ENCODE data around the gene AFF3.
"Not testable (repeated sequence)": the region's sequence is repeated elsewhere in the genome, so short reads cannot be mapped to it uniquely, and the experiment has no call there.

Gene AFF3, protein sequence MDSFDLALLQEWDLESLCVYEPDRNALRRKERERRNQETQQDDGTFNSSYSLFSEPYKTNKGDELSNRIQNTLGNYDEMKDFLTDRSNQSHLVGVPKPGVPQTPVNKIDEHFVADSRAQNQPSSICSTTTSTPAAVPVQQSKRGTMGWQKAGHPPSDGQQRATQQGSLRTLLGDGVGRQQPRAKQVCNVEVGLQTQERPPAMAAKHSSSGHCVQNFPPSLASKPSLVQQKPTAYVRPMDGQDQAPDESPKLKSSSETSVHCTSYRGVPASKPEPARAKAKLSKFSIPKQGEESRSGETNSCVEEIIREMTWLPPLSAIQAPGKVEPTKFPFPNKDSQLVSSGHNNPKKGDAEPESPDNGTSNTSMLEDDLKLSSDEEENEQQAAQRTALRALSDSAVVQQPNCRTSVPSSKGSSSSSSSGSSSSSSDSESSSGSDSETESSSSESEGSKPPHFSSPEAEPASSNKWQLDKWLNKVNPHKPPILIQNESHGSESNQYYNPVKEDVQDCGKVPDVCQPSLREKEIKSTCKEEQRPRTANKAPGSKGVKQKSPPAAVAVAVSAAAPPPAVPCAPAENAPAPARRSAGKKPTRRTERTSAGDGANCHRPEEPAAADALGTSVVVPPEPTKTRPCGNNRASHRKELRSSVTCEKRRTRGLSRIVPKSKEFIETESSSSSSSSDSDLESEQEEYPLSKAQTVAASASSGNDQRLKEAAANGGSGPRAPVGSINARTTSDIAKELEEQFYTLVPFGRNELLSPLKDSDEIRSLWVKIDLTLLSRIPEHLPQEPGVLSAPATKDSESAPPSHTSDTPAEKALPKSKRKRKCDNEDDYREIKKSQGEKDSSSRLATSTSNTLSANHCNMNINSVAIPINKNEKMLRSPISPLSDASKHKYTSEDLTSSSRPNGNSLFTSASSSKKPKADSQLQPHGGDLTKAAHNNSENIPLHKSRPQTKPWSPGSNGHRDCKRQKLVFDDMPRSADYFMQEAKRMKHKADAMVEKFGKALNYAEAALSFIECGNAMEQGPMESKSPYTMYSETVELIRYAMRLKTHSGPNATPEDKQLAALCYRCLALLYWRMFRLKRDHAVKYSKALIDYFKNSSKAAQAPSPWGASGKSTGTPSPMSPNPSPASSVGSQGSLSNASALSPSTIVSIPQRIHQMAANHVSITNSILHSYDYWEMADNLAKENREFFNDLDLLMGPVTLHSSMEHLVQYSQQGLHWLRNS (N-terminal part only)

DNA sequence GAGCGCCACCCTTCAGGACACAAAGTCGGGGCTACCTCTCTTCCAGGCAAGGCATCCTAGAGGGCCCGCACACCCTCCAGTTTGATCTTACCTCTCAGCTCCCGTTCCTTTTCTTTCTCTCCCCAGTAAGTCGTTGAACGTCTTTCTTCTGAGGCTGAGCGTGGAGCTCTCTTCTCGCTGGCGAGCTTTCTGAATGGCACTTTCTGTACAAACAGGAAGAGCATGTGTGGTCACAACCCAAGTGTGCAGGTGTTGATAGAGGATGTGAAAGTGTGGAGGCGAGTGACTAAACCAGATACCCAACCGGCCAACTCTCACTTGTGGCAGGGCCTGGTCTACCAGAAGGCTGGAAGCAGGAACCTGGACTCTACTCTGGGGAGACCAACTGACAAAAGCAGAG, at the start of gene AFF3:
Gene AFF3, minus strand, starts transcription at position 198 of the 400 bp plus-strand sequence. CDS start 38,136 bp downstream, outside the sequence.
- DNase-seq (ENCODE audit: low spot score): no peak

DNA sequence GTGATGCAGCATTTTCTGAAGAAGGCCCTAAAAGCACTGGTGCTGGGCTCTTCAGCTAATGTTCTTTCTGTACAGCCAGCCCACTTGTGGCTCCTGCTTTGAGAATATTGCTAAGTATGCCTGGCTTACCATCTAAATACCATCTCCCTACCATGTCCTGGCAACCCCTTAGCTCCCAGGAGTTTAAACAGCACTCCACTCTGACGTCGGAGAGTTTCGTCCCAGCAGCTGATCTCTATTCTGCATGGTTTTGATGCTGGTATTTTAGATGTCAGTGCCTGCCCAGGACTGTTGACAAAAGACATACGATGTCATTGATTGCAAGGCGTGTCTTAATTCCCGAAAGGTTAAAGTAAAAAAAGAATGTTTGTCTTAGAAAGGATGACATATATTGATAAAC, 47.0 kb upstream of the AFF3 start:
- no peak for DNase-seq (ENCODE audit: low spot score)

DNA sequence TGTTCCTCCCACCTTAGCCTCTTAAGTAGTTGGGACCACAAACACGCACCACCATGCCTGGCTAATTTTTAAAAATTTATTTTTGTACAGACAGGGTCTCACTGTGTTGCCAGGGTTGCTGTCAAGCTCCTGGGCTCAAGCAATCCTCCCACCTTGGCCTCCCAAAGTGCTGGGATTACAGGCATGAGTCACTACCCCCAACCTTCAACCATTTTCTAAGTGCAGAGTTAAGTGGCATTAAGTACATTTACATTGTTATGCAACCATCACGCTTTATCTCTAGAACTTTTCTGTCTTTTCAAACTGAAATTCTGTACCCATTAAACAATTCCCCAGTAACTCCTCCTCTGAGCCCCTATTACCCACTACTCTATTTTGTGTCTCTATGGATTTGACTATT, 45.9 kb upstream of the AFF3 start:
- DNase-seq (ENCODE audit: low spot score): no peak

DNA sequence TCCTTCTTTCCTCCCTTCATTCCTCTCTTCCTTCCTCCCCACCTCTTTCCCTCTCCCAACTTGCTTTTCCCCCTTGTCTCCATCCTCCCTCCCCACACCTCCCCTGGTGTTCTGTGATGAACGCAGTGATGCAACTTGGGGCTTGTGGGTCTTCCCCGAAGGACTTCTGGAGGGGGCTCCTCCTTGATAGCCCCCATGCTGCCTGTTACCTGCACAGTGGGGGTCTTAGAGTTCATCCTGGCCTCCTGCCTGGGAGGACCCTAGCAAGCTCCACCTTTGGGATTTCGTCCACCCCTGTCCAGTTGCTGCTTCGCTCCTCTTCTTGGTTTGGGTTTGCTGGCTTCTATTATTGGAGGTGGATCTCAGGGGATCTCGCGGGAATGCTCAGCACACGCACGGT, 43.7 kb upstream of the AFF3 start:
- DNase-seq (ENCODE audit: low spot score): no peak

DNA sequence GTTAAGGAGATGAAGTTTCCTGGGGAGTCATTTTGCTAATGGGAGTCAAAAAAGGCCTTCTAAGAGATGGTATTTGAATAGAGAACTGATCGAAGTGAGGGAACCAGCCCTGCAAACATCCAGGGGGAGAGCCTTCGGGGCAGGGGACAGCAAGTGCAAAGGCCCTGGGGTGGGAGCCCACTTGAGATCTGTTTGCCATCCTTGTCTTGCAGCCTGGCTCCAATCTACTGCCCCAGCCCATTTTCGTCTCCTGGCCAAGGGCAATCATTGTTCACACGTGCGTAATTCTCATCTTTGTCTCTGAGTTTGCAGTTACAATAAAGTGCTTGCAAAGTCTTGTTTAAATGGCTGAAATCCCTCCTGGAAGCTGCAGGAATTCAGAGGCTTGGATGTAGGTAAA, 43.1 kb upstream of the AFF3 start:
- no peak for DNase-seq (ENCODE audit: low spot score)

DNA sequence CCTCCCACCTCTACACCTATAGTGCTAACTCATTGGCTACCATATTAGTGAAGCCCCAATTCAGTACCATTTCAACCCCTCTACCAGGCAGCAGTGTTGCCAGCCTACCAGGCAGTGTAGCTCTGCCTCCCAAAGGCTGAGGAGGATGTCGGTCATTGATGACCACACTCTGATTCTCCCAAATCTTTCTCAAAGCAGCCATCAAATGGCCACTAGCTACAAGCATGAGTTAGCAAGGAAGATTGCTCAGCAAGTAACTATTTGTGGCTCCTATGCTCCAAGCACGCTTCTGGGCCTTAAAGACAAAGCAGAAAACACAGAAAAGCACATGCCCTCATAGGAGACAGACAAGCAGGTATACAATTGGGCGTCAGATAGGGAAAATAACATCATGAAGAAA, 42.7 kb upstream of the AFF3 start:
- DNase-seq (ENCODE audit: low spot score): no peak

DNA sequence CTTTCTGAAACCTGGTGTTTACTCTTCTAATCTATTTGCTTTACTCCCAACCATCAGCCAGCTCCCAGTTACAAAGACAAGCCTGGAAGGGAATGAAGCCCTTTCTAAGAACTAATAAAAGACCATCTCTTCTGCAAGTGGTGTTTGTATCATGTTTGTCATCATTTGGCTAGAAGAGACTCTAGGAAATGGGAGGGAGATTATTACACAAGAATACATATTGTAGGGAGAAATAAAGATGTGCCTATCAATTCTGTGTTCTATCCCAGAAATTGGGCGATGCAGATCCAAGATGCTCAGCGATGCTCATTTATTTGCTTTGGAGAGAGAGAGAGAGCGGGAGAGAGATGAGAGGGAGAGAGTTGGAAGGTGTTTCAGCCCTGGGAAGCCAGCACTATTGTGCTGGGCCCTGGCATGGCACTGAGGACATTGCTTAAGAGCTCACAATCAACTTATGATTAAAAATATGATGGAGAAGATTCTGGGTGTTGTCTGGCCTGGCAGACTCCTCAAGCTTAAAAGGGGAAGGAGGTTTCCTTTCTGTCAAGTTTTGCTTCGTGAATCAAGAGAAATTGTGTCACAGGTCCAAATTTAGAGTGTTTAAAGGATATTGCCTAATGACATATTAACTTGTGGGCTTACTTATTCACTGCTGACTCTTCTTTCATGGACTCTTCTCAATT, 41.8 kb upstream of the AFF3 start:
- DNase-seq (ENCODE audit: low spot score): no peak

DNA sequence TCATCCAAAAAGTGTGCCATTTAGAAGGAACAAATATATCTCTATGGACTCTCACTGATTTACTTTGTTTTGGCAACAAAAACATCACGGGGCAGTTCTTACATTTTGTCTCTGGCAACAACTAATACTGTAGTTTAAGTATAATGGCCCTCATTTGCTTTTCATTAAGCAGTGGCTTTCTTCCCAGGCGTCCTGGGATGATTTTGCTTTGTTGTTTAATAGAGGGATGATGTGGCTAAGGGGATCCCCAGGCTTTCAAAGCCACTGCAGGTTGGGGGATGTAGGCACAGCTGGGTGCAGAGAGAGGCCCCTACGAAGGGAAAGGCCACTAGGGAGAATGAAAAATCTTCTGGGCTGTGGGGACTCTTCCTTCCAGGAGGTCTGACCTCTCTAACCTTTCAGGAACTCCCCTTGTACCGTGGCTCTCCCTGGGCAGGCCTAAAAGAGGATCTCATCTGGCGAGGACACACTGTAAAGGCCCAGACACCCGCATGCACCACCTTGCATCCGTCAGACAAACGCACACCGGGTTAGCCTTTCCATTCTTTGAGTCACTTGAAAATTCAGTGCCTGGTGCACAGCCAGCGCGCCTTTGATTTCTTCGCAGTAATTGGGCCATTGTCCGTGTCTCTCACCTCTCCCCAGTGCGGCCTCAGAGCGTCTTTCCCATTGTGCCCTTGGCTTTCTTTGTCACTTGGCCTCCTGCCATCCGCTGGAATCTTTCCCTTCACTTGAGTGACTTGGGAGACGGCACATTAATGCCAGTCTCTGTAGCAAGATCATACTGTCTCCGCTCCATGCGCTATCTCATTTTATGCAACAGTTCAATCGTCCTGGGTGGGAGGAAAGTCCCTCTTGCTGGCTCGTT, 40.3 kb upstream of the AFF3 start:
- DNase-seq (ENCODE audit: low spot score): no peak

DNA sequence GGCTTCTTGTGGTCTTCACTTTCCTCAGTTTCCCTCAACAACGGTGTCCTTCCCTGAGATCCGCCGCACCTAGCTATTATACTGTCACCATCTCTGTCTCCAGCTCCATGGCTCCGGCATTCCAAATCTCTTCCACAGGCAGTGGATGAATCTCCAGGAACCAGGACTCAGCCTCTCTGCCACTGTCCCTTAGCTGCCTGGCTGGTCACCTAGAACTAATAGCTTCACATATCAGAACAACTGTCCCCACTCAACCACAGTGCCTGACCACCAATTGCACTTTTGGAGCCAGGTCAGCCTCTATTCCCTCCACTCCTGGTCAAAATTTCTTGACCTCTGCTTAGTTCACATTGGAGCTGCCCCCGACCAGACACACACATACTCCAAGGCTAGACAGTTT, 38.1 kb upstream of the AFF3 start:
- DNase-seq (ENCODE audit: low spot score): no peak

DNA sequence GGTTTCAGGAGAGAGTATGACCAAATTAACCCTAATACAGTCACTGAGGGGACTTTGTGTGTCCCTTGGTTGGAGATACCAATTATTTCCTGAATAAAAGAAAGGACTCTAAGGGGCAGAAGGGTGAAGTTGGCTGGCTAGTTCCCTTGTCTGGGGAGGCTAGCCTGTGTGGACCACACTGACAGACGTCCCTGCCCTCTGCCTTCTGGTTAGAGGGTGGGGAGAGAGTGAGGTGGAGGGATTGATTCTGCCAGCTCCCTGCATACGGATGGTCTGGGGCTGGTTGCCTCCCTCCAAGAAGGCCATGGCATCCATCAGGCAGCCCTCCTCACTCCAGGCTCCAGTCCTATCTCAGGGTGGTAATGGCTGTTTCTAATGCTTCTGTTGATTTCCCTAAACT, 37.4 kb upstream of the AFF3 start:
- DNase-seq (ENCODE audit: low spot score): no peak

DNA sequence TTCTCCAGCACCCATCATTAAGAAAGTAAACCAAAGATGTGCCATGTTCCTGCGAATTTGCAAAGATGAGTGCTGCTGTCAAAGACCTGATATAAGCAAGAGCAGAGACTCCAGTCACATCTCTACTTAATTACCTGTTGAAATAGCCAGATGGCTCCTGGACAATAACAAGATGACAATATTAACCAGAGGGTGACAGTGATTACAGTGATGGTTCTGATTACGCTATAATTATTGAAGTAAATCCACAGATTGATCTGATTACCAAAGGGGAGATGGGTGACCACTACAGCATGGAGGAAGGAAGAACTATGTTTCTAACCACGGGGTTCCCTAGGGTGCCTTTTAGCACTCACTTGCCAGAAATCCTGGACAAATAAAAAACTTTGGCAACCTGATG, 36.5 kb upstream of the AFF3 start:
- no peak for DNase-seq (ENCODE audit: low spot score)

DNA sequence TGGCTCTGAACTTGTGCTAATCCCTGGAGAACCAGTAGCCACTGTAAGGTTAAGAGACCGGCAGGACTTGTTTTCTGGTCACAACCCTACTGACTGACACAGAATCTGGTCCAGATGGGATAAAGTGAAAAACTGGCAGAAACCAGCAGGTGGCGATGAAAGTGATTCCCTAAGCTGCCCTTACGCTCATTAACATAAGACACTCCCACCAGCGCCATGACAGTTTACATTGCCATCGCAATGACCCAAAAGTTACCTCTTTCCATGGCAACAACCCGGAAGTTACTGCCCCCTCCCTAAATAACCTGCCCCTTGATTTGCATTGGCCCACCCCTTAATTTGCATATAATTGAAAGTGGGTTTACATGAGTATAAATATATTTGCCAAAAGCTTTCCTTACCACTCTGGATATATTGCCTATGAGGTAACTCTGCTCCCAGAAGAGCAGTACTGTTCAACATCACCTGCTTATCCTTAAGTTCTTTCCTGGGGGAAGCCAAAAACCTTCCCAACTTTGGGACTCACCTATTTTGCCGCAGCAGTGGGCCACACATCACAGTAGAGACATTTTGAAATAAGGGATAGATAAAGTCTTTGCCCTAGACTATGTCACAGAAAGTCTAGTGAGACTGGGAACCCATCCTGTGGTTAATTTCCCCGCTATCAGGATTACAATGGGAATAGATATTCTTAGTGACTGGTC, 35.8 kb upstream of the AFF3 start:
- no peak for DNase-seq (ENCODE audit: low spot score)

DNA sequence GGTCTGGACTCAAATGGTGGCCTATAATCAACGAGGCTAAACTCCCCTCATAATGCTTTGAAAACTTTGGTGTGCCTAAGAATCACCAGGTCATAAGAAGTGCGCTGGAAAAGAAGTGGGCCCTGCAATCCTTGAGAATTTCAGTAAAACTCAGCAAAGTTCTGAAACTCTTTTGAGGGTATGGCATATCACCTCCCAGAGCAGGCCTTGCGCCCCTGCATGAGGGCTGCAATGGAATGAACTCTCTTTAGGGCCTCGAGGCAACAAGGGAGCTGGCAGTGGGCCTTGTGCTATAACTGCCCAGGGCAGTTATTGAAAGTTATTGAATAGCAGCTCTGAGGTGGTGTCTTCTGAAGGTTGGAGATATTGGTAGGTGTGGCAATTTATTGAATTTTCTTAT, 34.5 kb upstream of the AFF3 start:
- DNase-seq (ENCODE audit: low spot score): no peak

DNA sequence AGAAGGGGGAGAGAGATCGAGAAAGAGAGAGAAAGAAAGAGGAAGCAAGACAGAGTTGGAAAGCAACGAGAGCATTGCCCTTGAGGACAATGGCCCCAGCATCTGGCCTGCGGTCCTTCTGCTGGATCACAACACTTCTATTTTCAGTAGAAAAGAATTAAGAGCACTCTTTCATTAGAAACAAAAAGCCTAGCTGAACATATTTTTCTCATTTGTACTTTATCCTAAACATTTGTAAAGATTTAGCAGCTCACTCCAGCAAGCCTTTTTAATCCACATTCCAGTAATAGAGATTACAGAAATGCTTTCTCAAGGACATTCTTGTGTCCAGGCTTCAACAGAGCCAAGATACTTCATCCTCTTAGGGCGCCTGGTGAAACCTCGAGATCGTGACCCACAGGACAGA, 31.6 kb upstream of the AFF3 start:
- DNase-seq (ENCODE audit: low spot score): no peak

DNA sequence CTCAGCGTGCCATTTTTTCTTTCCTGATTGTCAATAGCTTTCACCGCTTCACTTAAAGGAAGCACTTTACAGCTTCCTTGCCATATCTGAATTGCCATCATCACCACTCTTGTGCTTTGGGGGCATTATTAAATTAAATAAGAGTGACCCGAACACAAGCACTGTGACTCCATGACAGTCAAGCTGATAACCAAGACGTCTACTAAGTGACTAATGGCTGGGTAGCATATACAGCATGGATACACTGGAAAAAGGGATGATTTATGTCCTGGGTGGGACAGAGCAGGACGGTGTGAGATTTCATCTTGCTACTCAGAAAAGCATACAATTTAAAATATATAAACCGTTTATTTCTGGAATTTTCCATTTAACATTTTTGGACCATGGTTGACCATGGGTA, 24.3 kb upstream of the AFF3 start:
- no peak for DNase-seq (ENCODE audit: low spot score)

DNA sequence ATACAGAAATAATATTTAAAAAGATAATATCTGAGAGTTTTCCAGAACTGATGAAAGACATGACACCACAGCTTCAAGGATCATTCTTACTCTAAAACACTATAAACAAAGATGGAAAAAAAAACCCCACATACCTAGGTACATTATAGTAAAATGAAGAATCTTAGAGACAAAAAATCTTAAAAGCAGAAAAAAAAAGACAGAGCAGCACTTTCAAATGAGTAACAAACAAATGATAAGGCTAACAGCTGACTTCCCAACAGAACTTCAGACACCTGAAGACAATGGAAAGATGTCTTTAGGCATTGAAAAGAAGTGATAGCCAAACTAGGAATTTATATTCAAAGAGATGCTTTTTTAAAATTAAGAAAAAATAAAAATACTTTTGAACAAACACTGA, 21.2 kb upstream of the AFF3 start:
- no peak for DNase-seq (ENCODE audit: low spot score)

DNA sequence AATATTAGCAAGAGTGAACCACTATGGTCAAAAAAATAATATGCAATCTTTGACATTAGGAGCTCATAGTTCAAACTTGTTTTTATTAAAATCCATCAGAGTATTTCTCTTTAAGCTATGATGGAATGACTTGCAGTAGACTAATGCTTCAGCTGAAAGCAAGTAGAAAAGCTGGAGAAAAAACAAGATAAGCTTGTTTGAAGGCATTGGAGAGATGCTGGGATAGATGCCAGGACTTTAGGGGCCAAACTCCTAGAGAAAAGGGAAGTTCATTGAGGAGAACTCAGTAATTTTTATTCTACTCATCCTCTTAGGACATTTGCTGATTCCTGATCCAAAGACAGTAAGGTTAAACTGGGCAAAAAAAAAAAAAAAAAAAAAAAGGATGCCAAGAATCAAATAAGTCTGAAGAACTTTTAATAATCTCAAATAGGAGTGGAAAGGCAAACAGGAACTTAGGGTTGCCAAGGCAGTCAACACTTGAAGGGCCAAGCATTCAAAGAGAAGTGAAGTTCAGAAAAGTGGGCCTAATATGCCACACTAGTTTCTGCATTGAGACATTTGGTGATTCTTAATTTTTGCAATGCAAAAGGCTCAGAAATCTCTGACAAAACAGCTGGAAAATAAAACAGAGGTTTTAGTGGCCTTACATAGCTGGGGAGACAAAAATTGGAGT, 19.7 kb upstream of the AFF3 start:
- DNase-seq (ENCODE audit: low spot score): no peak

DNA sequence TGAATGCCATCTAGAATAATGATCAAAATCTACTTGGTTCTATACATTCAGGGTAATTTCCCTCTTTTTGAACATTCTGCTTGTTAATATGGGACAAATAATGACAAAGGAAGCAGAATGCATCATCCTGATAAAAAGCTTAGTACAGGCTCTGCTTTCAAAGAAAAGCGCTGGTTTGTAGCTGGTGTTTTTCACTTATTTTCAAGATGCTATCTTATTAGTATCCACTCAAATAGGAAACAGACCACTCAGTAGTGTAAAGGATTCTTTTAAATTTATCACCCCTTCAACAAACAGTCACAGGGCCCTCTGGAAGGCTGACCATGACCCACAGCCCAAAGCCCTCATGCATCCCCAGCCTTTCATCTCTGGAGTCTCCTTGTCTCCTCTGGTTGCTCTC, 18.0 kb upstream of the AFF3 start:
- DNase-seq (ENCODE audit: low spot score): no peak

DNA sequence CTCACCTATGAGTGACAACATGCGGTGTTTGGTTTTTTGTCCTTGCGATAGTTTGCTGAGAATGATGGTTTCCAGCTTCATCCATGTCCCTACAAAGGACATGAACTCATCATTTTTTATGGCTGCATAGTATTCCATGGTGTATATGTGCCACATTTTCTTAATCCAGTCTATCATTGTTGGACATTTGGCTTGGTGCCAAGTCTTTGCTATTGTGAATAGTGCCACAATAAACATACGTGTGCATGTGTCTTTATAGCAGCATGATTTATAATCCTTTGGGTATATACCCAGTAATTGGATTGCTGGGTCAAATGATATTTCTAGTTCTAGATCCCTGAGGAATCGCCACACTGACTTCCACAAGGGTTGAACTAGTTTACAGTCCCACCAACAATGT, 9.4 kb upstream of the AFF3 start:
- DNase-seq (ENCODE audit: low spot score): not testable (repeated sequence)

DNA sequence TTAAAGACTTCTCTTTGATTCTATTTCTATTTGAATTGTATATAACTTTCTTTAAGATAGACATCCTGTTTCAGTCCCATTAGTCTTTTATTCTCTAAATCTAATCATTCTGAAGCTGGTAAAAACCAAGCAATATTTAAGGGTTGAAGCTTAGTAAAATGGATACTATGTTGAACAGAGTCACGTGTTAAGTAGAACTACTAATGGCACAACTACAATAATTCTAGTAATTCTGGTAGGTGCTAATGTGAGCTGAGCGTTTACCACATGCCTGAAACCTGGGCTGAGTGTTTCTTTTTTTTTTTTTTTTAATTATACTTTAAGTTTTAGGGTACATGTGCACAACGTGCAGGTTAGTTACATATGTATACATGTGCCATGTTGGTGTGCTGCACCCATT, 8.9 kb upstream of the AFF3 start:
- DNase-seq (ENCODE audit: low spot score): no peak

All from AG08396 (cell line).